ENCODE results near the gene PLEKHM1. TPM values are rescaled to one million over a fixed set of nuclear protein-coding genes. Genes with fewer than 3 reads are reported as not detected.

Gene PLEKHM1
- total RNA-seq, 2 experiments from 2014 or later = 62.7 to 63.5 TPM

- Mint-ChIP-seq H3K27ac (no peak overlapping the region), H3K4me1 (peaks cover 7% of the 10 kb centered on the region), H3K27me3 (peaks cover 8% of the 10 kb centered on the region), H3K4me3 (no peak overlapping the region), H3K36me3 (ENCODE audit: low read depth) (peaks cover 22% of the 10 kb centered on the region), H3K9me3 (no peaks in the 10 kb centered on the region)
- no peak for DNase-seq
- ChIA-PET CTCF (interaction anchor here (0.9 to 3.9 kb wide), 4 partner anchors 8 to 174 kb away, joined by 3 to 16 read pairs (median 7); no protein-coding TSS in a partner anchor), POLR2A (interaction anchor here (0.9 to 1.5 kb wide), 4 partner anchors 9 to 81 kb away, joined by 3 to 4 read pairs (median 3); no protein-coding TSS in a partner anchor)
Observed at GRCh38 chr17:45393411-45393810, 97.1 kb downstream of the PLEKHM1 start.

GRCh38 chr17:45391918-45392317 is 98.6 kb downstream of the PLEKHM1 start:
- Mint-ChIP-seq H3K27me3 (peaks cover 17% of the 10 kb centered on the region), H3K4me3 (no peak overlapping the region), H3K27ac (no peak overlapping the region), H3K36me3 (ENCODE audit: low read depth) (peaks cover 13% of the 10 kb centered on the region), H3K9me3 (no peaks in the 10 kb centered on the region), H3K4me1 (peaks cover 10% of the 10 kb centered on the region)
- ChIA-PET CTCF (interaction anchor here (1.8 to 3.9 kb wide), 2 partner anchors 115 to 173 kb away, joined by 9 to 16 read pairs; no protein-coding TSS in a partner anchor), POLR2A (interaction anchor here (1.2 to 1.5 kb wide), 3 partner anchors 8 to 75 kb away, joined by 3 to 4 read pairs (median 3); partner anchors contain the start of gene MAP3K14)
- no peak for DNase-seq

- no peak overlapping the region for H3K4me3 Mint-ChIP-seq
- DNase-seq = no peak
- H3K27ac Mint-ChIP-seq = no peak overlapping the region
- ChIA-PET CTCF (interaction anchor here (3.9 kb wide), 1 partner anchor 114 kb away, joined by 16 read pairs; no protein-coding TSS in a partner anchor), POLR2A (interaction anchor here (0.6 to 1.5 kb wide), 2 partner anchors 9 to 19 kb away, joined by 3 to 4 read pairs; no protein-coding TSS in a partner anchor)
- H3K27me3 Mint-ChIP-seq = peaks cover 20% of the 10 kb centered on the region
- peaks cover 12% of the 10 kb centered on the region for H3K36me3 Mint-ChIP-seq (ENCODE audit: low read depth)
- peaks cover 10% of the 10 kb centered on the region for H3K4me1 Mint-ChIP-seq
- no peaks in the 10 kb centered on the region for H3K9me3 Mint-ChIP-seq
Observed at GRCh38 chr17:45391291-45391690, 99.2 kb downstream of the PLEKHM1 start.

- Mint-ChIP-seq H3K9me3 (no peaks in the 10 kb centered on the region), H3K4me3 (no peak overlapping the region), H3K4me1 (peaks cover 17% of the 10 kb centered on the region), H3K27ac (no peak overlapping the region), H3K27me3 (peaks cover 23% of the 10 kb centered on the region), H3K36me3 (ENCODE audit: low read depth) (peaks cover 2% of the 10 kb centered on the region)
- POLR2A ChIA-PET = interaction anchor here (0.8 to 1.7 kb wide), 4 partner anchors 9 to 77 kb away, joined by 3 to 7 read pairs (median 3); partner anchors contain the start of gene MAP3K14
- CTCF ChIA-PET = interaction anchor here (0.7 to 2.0 kb wide), 5 partner anchors 20 to 192 kb away, joined by 3 to 10 read pairs (median 5); partner anchors contain the start of gene MAP3K14
- no peak for DNase-seq
Observed at GRCh38 chr17:45389354-45389753, 101.2 kb downstream of the PLEKHM1 start.

GRCh38 chr17:45388604-45389325 is 101.8 kb downstream of the PLEKHM1 start:
- H3K36me3 Mint-ChIP-seq (ENCODE audit: low read depth) = no peaks in the 10 kb centered on the region
- H3K4me3 Mint-ChIP-seq = no peak overlapping the region
- H3K27ac Mint-ChIP-seq = no peak overlapping the region
- no peak for DNase-seq
- H3K9me3 Mint-ChIP-seq = no peaks in the 10 kb centered on the region
- ChIA-PET CTCF (interaction anchor here (0.6 to 5.2 kb wide), 8 partner anchors 21 to 259 kb away, joined by 3 to 114 read pairs (median 5); partner anchors contain the start of genes ACBD4 and MAP3K14), POLR2A (interaction anchor here (1.0 to 1.7 kb wide), 4 partner anchors 72 to 140 kb away, joined by 3 to 7 read pairs (median 4); partner anchors contain the start of gene MAP3K14)
- peaks cover 20% of the 10 kb centered on the region for H3K4me1 Mint-ChIP-seq
- peaks cover 28% of the 10 kb centered on the region for H3K27me3 Mint-ChIP-seq

GRCh38 chr17:45387739-45388138 is 102.8 kb downstream of the PLEKHM1 start:
- peaks cover 28% of the 10 kb centered on the region for H3K27me3 Mint-ChIP-seq
- POLR2A ChIA-PET = interaction anchor here (1.0 to 1.2 kb wide), 2 partner anchors 111 to 139 kb away, joined by 3 to 5 read pairs; no protein-coding TSS in a partner anchor
- H3K4me3 Mint-ChIP-seq = no peak overlapping the region
- H3K9me3 Mint-ChIP-seq = no peaks in the 10 kb centered on the region
- H3K27ac Mint-ChIP-seq = no peak overlapping the region
- peaks cover 20% of the 10 kb centered on the region for H3K4me1 Mint-ChIP-seq
- DNase-seq = no peak
- H3K36me3 Mint-ChIP-seq (ENCODE audit: low read depth) = no peaks in the 10 kb centered on the region
- CTCF ChIA-PET = interaction anchor here (0.7 to 5.2 kb wide), 6 partner anchors 18 to 252 kb away, joined by 3 to 114 read pairs (median 4); partner anchors contain the start of genes ACBD4 and MAP3K14

GRCh38 chr17:45386178-45386577 is 104.3 kb downstream of the PLEKHM1 start:
- CTCF ChIA-PET = interaction anchor here (0.6 to 5.2 kb wide), 18 partner anchors 8 to 415 kb away, joined by 3 to 114 read pairs (median 5); partner anchors contain the start of gene MAP3K14
- H3K4me1 Mint-ChIP-seq = peaks cover 20% of the 10 kb centered on the region
- POLR2A ChIA-PET = interaction anchor here (1.0 to 2.2 kb wide), 4 partner anchors 69 to 138 kb away, joined by 3 to 19 read pairs (median 6); partner anchors contain the start of gene MAP3K14

More at GRCh38 chr17:45386178-45386577, 104.3 kb downstream of the PLEKHM1 start:
- no peak overlapping the region for H3K27ac Mint-ChIP-seq
- H3K27me3 Mint-ChIP-seq = peaks cover 28% of the 10 kb centered on the region
- DNase-seq = no peak
- no peaks in the 10 kb centered on the region for H3K9me3 Mint-ChIP-seq
- no peaks in the 10 kb centered on the region for H3K36me3 Mint-ChIP-seq (ENCODE audit: low read depth)
- no peak overlapping the region for H3K4me3 Mint-ChIP-seq

Other genes with a start within 250 kb of the PLEKHM1 start
- gene SPATA32, start 228.6 kb downstream of the PLEKHM1 start, total RNA-seq = under 1 TPM; 0.20 to 0.23 TPM
- 10 to 100 TPM; 28.7 to 30.6 TPM for gene MAP3K14, start 173.7 kb downstream of the PLEKHM1 start, total RNA-seq
- 10 to 100 TPM; 81.4 to 84.4 TPM for gene ARHGAP27, start 57.9 kb downstream of the PLEKHM1 start, total RNA-seq

Data from activated CD4-positive, alpha-beta memory T cell treated with anti-CD3 and anti-CD28 coated beads, Interleukin-2, amount 10 ng/mL, durations not matched to agents 7 days and 5 days (primary cell).